HG03558 (cell line): ENCODE data around the gene MMP23B.
"Not testable (repeated sequence)": the region's sequence is repeated elsewhere in the genome, so short reads cannot be mapped to it uniquely, and the experiment has no call there.

Source experiments
- ATAC-seq: cut with Tn5 transposase; IDR thresholded peaks from one replicate; pipeline ENCODE4 v1.9.1; 2021; ENCODE audit warnings: moderate number of reproducible peaks; ENCODE audit not compliant: unreplicated experiment; ENCODE audit errors: extremely low read depth

MMP23B gene

DNA sequence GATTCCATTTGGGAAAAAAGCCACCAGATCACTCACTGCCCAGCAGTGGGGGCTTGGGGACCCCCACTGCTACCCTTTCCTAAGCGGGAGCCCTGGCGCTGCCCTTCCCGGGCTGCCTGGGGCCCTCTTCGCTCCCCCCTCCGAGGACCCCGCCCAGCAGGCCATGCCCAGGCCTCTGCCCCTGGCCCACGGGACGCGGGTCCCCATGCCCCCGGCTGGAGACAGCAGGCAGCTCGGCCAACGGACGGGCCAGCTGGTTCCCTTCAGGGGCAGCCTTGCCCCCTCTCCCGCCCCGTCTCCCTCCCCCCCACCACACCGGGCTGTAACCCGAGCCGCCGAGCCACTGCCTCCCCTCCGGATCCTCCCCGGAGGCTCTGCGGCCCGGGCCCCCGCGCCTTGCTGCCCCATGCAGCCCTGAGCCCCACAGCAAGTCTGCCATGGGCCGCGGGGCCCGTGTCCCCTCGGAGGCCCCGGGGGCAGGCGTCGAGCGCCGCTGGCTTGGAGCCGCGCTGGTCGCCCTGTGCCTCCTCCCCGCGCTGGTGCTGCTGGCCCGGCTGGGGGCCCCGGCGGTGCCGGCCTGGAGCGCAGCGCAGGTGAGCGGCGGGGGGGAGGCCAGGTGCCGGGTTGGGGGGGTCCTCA lies at the start of gene MMP23B:
Gene MMP23B (plus strand): TSS at position 392 of the 639 bp plus-strand sequence. CDS start 46 bp downstream, at position 438.
- no peak for ATAC-seq

GRCh38 chr1:1582585-1583346 lies 49.2 kb upstream of the MMP23B start:
- no peak for ATAC-seq

- no peak for ATAC-seq
Observed at GRCh38 chr1:1583347-1584010, 48.5 kb upstream of the MMP23B start.

- ATAC-seq: no peak
Observed at GRCh38 chr1:1591452-1591851, 40.5 kb upstream of the MMP23B start.

DNA sequence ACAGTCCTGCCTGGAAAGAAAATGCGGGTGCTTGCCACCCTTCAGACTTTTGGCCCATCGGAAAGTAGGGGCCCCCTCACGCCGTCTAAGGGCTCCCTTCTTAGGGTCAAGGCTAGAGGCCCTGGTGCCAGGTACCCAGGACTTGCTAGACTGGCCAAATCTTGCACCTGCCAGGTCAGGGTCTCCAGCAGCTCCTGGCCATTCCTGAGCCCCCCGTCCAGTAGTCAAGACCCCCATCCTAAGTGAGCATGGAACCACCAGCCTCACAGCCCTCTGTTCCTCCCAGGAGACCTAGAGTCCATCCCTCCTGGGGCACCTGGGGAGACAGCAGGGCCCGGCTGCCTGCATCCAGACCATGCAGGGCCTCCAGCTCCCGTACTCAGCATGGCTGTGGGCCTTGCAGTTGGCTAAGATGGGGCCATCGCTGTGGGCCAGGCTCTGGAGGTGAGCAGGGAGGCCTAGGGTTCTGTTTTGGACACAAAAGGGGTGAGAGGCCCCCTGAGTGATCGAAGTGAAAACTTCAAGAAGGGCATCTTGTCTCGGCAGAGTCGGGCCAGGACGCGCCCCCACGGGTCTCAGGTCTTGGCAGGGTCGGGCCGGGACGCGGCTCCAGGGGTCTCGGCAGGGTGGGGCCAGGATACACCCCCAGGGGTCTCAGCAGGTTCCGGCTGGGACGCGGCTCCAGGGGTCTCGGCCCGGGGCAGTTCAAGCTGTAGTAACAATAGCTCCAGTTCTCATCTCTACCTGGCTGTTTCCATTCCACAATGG lies 38.0 kb upstream of the MMP23B start:
- no peak for ATAC-seq

GRCh38 chr1:1594602-1595260 lies 37.2 kb upstream of the MMP23B start:
- ATAC-seq: no peak

DNA sequence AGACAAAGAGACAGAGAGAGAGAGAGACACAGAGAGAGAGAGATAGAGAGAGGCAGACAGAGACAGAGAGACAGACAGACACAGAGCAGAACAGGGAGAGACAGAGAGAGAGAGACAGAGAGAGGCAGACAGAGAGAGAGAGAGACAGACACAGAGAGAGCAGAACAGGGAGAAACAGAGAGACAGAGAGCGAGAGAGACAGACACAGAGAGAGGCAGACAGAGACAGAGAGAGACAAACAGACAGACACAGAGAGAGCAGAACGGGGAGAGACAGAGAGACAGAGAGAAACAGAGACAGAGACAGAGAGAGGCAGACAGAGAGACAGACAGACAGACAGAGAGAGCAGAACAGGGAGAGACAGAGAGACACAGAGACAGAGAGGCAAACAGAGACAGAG lies 36.6 kb upstream of the MMP23B start:
- ATAC-seq: not testable (repeated sequence)

DNA sequence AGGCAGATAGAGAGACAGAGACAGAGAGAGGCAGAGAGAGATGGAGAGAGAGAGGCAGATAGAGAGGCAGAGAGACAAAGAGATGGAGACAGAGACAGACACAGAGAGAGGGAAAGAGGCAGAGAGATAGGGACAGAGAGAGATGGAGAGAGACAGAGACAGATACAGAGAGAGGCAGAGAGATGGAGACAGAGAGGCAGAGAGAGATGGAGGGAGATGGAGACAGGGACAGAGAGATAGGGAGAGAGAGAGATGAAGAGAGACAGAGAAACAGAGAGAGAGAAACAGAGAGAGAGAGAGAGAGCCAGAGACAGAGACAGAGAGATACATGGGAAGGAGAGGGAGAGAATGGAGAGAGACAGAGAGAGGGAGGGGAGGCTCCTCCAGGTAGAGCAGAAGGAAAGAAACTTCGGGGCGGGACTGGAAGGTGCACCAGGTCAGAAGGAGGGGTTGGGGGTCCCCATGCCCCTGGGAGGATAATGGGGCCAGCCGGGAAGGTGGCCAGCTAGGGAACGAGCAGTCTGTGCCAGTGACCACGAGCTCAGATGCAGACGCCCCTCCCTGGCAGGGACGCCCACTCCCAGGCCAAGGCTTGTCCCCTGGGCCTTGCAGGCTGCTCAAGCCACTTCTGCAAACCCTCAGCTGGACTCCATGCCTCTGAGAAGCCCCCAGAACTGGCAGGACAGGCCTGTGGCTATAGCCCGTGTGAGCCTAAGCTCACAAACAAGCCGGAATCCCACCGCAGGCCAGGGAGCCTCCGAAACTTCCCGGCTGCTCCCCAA lies 35.3 kb upstream of the MMP23B start:
- no peak for ATAC-seq

DNA sequence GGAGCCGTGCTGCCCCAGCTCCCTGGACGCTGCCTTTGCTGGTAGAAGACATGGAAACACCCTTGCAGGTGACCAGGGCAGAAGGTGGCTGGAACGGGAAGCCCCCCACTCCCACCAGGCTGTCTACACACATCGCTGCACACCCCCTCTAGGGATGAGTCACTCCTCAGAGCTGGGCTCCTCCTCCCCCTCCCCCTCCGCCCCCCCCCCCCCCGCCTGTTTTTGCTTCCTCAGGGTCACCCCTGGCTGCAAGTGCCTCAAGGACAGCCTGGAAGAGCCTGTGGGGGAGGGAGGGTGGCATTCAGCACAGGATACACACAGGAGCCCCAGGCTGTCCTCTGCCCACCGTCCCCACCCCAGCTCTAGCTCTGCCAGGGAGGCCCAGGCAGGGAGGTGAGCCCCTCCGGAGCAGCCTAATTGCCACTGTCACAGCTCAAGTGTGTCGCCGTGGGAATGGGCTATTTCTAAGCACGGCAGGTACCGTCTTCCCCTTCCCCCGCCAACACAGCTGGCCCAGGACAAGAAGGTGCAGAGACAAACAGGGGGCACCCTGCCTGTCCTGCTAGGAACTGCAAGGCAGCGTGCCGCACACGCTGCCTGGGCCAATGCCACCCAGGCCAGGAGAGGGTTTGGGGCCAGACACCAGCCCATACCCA lies 34.6 kb upstream of the MMP23B start:
- ATAC-seq: no peak

GRCh38 chr1:1598051-1598719 lies 33.8 kb upstream of the MMP23B start:
- no peak for ATAC-seq

DNA sequence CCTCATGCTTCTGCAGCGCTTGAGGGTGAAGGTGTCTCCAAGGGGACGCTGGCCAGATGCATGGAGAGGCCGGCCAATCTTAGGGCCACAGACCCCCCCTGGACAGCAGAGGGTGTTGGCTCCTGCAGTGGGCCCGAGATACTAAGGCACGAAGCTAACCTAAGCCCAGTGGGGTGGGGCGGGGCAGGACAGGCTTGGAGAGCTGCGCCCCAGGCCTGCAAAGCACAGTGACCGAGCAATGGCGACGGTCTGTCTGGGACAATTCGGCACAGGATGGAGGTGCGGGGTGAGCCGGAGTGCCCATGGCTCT lies 33.3 kb upstream of the MMP23B start:
- ATAC-seq: no peak

DNA sequence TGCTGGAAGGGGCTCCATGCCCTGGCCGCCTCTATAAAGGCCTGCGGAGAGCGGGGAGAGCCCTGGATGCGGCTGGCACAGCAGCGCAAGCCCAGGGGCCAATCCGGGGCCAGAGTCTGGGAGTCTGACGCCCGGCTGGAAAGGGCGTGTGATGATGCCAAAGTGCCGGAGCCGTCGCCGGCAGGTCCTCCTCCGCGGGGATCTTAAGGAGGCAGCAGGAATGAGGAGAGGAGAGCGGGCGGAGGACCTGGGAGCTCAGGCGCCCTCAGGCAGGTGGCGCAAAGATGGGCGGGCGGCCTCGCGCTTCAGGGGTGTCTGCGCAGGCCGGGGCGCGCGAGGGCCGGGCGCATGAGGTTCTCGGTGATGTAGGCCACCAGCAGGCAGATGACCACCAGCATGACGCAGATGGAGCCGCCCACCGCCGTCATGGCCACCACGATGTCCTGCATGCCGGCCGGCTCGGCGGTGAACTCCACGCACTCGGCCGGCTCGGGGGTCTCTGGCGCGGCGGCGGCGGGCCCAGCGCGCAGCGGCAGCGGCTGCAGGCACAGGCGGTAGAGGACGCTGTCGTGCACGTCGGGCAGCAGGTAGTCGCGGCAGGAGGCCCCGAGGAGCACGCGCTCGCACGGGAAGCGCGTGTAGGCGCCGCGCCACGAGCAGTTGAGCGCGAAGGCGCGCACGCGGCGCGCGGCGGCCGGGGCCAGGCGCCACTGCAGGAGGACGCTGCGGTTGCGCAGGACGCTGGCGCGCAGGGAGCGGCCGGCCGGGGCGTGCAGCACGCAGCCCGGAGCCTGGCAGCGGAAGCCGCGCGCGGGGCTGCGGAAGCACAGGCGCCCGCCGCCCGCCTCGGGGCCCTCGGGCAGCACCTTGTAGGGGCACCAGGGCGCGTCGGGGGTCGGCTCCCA lies 32.7 kb upstream of the MMP23B start:
- no peak for ATAC-seq

DNA sequence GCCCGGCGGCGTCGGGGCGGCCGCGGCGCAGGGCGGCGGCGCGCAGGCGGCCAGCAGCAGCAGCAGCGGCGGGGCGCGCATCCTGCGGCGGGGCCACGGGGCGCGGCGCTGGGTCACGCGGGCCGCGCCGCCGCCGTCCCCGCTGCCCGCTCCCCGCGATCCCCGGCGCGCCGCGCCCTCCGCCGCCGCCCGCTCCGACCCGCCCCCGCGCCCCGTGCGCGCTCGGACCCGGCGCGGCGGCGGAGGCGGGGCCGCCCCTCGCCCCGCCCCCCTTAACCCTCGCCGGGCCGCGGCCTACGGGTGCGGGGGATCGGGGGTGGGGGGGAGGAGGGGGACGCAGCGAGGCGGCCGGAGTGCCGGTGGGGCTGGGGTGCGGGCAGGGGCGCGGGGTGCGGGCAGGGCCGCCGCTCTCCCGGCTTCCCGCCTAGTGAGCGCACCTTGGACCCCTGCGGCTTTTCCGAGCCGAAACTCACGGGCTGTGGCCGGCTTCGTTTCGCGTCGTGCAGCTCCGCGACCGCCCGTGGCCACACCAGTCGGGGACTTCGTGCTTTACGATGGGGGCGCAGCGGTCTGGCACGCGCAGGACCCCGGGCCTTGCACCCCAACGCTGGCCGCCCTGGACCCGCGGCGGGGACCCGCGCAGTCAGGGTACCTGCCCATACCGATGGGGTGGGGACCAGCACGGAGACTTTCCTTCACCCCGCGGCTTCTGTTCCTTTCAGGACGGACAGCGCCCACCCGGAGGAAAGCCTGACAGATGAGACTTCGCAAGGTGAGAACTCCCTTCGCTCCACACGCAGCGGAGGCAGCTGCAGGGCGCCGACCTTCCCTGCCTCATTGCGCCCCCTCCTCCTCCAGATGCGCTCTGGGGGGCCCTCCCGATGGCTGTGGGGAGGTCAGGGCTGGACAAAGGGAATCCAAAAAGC lies 31.8 kb upstream of the MMP23B start, which contains the start of gene FNDC10:
Gene FNDC10 (minus strand): TSS at position 201 of the 926 bp plus-strand sequence. CDS start 120 bp downstream, at position 81.
- no peak for ATAC-seq

DNA sequence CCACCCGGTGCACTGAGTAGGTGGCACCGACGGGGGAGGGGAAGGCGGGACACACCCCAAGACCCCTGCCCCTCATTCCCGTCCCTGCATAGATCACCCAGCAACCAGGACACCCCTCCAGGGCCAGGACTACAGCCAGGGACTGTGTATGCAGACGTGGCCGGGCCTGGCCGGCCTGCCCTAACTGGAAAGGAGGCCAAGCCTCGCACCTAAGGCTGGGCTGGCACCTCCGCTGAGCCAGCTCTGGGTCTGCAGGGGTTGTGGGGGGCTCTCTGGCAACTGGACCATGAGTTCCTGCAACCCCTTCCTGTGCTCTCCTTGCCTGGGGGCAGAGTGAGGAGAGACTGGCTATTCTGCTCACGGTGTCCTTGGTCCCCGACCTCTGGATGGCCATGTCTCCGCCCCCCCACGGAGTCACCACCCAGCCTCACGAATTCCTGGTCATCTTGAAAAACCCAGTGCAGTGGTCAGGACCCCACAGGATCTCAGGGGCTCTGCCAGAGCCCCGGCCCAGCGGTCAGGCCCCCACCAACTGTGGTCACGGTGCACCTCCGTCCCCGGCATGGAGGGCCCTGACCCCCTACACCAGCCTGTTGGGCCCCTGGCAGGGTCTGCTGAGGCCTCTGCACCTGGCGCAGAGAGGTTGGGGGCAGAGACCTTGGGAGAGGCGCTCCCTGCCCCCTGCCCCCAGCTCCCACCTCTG lies 31.0 kb upstream of the MMP23B start:
- ATAC-seq: no peak

DNA sequence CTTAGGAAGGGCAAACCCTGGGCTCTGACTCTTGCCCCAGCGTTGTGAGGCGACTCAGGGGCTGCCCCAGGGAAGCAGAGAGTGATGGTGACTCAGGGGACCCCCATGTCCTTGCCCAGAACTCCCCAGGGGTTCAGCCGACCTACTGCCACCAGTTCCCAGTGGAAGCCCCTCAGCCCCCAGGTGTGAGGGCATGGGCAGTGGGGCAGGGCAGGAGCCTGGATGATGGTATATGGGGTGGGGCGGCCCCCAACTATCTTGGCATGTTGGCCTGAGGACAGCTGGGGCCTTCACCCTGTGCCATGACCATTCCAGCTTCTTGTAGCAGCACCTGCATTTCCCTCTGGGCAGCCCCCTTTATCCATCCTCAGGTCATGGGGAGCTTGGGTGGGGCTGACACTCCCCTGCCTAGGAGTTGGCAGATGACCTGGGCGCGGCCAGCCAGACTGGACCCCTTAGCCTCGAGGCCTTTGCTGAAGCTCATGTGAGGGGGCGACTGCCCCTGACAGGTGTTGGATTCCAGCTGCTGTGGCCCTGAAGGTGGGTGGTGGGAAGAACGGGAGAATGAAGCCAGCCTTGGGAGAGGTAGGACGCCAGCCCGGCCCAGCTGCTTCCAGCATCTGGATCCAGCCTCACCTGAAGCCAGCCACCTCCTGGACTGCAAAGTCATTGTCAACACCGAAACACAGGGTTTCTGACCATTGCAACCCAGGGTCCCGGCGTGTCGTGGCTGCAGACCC lies 30.2 kb upstream of the MMP23B start:
- ATAC-seq: no peak
